Measurements from ENCODE around the gene UBN1.

Gene UBN1

DNA sequence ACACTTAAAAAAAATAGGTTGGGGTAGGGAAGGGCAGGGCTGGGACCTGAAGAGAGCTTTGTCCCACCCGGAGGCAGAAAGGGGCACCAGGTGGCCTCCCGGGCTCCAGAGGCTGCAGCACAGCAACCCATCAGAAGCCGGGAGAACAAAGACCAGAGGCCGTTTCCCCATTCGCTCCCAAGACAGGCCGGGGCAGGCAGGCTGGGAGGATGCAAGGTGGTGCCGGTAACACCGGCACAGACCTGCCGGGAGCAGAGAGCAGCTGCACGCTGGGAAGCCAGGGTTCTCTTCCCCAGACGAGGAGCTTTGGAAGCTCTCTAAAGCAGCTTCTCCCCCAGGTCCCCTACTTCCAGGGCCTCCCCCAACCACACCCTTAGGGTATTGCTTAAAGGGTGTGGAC, 84.1 kb downstream of the UBN1 start:
- DNase-seq (ENCODE audit: low read depth, low spot score), result no peak
